Inflammatory macrophage treated with lipopolysaccharide for 1 hour (primary cell): Measurements from ENCODE around the gene GSG1.

Experiments
- DNase-seq, 2 donors: peaks; one replicate each; pipeline ENCODE4 v3.0.0-alpha.2; 2020 to 2022

GSG1 gene

DNA sequence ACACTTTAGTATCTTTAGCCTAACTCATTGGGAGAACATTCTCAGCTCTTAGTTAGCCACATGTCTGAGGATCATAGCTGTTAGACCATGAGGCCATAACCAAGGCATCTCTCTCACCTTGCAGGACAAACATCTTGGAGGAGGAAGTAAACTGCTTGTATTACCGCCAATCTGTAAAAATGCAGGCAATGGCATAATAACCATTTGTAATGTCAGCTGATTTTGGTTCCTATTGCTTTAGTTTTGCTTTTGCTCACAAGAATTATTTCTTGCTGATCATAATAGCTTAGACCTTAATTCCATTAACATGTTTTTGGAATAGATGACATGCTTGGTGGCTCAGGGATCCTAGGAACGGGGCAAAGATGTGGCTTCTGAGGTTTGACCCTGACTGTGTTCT, 16.4 kb upstream of the GSG1 start:
- DNase-seq = no peak

DNA sequence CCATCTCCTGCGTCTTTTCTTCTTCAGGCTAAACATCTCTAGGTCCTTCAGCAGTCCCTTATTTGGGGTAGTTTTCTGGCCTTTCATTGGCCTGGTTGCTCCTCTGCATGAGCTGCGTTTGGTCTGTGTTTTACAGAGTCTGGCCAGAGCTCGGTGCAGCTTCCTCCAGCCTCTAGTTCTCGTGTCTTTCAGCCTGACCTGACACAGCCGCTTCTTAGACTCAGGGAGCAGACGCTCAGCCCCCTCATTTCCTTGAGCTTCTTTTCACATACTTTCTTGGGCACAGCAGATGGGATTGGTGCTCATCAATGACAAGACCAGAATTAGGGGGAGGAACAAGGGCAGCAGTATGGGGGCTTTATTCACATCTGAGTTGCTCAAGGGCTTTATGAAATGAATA, 13.6 kb upstream of the GSG1 start:
- no peak for DNase-seq

DNA sequence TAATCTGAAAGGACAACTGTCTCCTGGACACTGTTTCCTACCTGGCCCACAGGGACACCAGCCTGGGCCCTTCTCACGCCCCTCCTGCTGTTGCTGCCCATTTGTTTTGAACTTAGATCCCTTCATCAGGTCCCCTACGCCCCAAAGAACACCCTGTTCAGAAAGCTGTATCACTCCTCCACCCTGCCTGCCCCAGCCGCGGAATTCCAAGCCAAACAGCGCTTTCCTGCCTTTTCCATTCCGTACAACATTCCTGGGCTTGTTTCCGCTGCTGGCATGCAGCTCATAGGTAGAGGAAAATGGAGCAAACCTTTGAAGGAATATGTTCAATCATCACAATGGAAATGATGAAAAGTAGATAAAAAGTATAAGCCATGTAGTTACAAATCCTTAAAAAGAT, 12.8 kb upstream of the GSG1 start:
- no peak for DNase-seq

DNA sequence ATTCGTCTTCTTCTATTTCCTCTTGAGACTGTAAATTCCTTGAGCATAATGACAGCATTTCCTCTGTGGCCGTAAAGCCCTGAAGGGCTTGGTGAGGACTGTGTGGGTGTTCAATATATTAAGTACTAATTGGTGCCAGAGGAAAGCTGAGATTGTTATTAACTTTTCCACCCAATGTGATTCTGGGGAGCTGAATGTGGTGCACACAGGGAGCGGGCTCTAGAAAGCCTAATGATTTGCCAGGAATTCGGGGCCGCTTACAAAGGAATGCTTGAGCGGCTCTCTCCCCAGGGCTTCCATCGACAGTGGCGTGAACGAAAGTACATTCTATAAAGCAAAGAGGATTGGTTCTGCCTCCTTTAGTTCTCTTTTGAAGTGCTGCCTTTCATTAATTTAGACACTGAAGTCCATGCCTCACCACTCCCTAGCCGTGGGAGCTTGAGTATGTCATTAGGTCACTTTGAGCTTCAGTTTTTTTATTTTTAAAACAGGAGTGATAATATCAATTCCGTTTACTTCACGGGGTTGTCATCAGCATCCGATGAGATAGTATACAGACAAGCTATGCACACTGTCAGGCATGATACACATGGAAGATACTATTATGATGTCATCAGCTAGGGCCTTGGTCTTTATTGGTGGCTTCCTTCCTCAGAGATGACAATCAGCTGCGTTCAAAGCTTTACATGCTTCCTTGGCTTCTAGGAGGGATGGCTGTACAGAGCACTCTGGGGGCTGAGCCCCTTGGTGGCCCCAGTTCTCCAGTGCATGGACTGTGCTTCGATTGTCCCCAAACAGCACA, 11.0 kb upstream of the GSG1 start:
- no peak for DNase-seq

DNA sequence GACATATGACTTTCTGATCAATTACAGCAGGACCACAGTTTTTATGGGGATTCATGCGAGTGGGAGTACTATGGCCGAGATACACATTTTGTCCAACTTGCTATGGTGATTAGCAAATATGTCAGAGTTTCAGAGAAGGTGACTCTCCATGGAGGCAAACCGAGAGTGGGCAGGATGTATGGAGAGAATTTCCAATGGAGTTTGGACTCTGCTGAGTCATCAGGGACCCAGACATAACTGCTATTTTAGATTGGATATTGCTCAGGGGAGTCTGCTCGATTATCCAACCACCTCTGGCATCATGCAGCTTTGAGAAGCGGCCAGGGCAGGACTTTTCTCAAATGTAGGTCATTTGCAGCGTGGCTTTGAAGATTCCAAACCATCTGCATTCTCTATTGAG, 9.5 kb upstream of the GSG1 start:
- no peak for DNase-seq

DNA sequence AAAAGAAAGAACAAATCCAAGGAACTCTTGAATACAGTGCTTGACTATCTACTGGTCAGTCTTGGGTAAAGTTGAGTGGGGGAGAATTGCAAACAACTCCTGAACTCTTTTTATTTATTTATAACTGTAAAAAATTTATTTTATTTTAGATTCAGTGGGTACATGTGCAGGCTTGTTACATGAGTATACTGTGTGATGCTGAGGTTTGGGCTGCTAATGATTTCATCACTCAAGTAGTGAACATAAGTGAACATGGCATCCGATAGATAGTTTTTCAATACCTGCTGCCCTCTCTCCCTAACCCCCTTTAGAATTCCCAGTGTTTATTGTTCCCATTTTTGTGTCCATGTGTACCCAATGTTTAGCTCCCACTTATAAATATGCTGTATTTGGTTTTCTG, 3.2 kb upstream of the GSG1 start:
- DNase-seq = no peak

DNA sequence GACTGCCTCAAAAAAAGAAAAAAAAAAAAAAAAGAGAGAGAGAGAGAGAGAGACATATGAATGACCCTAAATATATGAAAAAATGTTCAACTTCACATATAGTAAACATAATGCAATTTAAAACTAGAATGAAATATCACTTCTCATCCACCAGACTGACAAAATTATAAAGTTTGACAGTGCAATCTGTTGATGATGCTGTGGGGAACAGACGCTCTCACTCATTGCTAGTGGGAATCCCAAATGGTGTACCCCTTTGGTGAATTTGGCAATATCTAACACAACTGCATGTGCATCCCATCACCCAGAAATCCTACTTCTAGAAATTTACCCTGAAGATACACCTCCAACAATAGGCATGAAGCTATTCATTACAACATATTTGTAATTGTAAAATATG, 2.3 kb upstream of the GSG1 start:
- DNase-seq = no peak

DNA sequence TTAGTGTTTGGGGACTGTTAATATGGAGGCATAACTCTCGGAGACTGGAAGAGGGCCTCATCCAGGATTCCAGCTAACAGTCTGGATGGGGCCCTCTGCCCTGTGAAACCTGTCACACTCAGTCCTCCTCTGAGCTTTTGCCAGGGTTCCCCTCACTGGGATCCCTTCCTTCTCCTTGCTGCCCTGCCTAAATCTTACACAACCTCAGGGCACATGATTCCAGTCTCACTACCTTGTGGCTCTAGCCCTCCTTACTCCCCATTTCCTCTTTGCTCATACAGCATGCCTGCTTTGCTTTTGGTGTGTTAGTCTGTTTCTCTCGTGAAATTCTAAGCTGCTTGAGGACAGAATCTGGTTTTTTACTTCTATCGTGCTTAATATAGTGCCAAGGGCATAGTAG, 942 bp upstream of the GSG1 start:
- DNase-seq = peak; percentile 51 to 76

DNA sequence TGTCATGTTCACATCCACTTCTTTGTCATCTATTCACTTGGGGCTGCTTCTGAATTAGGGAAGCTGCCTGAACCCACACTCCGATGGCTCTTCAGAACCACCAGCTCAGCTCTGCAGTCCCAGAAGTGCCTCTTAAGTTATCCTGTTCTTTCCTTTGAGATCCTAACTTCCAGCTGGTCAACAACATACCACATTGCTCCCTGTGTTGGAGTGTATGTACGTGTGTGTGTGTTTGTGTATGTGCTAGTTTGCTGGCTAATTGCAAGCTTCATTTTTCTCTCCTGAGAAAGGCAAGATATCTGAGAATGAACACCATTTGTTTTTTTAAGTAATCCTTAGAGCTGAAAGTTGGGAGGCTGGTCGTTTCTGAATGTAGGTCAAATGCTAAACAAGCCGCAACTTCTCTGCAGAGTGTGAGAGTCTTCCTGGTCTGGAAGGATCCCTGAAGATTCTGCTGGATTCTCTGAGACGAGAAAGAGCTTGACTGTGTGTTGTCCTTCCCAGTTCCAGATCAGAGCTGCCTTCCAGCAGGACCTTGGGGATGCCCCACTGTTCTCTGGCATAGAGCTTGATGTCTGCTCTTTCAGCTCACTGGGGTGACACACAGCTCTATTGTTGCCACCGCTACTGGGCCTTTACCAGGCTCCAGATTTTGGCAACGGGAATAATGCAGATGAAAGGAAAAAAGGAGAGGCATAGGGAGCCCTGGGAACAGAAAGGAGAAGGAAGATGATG, 839 bp downstream of the GSG1 start:
- DNase-seq = peak; percentile 29 to 37

DNA sequence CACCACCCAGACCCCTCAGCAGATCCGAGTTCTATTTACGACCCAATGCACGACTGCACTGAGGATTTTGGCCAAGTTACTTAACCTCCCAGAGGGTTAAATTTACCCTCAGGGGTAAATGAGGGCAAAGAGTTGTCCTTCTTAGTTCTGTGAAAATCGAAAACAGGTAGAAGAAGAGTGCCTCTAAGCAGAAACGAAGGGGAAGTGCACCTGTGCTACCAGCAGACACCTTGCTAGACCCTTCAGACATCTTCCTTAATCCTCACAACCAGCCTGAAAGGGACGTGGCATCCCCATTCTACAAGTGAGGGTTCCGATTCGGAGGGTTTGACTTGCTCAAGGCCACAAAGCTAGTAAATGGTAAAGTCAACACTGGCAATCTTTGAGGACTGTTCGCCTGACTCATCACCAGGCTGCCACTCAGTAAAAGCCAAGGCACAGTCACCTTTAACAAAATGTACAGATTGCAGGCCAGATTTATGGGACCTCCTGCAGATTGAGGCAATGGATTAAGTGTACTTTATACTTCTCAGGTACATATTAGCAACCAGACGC, 1.6 kb downstream of the GSG1 start:
- DNase-seq = peak in 1 of 2 donors; percentile 24

DNA sequence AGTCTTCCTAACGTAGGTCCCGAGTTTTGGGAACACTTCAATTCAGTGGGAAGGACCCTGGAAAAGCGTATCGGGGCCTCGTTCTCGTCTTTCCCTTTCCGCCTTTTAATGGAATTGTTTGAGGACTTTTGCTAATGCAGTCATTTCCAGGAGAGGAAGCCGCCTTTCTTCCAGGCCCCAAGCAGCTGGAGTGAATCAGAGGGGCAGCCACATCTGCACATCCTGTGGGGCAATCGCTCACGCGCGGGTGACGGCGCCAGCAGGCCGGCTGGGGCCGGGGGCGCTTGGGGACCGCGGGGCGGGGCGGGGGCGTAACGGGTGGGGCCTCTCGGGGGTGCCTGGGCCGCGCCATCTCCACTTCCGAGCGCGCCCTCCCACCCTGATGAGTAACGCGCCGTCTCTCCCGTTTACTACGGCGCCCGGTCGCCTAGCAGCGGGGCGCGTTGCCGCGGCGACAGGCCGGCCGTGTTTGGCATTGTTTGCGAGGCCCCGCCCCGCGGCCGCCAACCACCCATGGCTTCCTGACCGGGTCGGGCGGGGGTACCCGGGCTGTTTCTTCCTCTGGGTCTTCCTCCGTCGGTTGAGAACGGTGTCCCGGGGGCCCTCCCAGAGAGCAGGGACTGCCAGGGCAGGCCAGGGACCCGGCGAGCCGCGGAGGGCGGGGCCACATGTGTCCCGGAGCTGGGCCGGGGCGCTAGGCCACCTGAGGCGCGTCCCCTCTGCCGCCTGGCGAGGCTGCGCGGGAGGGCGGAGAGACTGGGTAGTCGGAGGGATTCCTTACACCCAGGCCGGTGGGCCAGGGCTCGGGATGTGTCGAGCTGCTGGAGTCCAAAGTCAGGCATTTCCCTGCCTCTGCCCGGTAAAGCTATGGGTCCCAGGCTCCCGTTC, 2.3 kb downstream of the GSG1 start:
- DNase-seq = peak; percentile 94 to 95

DNA sequence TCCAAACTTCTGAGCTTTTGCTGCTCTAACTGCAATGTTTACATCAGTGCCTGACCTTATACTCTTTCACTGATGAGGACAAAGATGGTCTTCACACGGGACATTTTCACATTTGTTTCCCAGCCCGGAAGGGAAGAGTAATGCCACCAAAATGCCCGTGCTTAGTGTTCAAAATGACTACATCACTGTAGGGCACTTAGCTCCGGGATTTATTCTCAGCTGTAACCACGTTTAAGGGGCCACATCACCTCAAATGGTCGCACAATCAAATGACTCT, 2.9 kb downstream of the GSG1 start:
- no peak for DNase-seq

DNA sequence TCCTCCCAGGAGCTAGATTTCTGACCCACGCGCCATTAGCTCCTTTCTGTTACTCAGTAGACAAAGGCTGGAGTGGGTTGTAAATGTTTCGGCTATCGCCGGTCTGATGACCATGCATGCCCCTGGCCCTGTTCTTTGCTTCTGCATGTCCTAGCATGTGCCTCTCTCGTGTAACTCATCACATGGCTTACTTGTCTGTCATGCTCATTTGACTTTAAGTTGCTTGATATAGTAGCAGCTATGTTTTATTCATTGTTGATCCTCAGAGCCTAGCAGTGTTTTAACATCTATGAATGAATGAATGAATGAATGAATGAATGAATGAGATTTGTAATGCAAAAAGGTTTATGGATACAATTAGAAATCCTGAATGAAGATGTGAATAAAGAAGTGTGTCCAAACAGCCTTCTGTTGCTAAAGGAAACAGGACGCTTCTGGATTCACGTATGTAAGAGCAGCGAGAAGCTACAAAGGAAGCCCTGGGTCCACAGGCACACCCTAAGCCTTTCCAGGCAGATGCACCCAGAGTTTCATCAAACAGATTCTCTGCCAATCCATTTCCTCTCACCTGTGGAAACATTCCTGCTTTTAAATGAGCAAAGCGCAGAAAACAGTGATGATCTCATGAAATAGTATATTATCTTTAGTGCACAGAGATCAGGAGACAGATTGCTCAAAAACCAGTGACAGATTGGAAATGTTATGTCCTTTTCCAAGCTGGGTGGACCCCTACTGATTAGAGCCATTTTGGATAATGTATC, 3.4 kb downstream of the GSG1 start:
- peak in 1 of 2 donors; percentile 28 for DNase-seq

DNA sequence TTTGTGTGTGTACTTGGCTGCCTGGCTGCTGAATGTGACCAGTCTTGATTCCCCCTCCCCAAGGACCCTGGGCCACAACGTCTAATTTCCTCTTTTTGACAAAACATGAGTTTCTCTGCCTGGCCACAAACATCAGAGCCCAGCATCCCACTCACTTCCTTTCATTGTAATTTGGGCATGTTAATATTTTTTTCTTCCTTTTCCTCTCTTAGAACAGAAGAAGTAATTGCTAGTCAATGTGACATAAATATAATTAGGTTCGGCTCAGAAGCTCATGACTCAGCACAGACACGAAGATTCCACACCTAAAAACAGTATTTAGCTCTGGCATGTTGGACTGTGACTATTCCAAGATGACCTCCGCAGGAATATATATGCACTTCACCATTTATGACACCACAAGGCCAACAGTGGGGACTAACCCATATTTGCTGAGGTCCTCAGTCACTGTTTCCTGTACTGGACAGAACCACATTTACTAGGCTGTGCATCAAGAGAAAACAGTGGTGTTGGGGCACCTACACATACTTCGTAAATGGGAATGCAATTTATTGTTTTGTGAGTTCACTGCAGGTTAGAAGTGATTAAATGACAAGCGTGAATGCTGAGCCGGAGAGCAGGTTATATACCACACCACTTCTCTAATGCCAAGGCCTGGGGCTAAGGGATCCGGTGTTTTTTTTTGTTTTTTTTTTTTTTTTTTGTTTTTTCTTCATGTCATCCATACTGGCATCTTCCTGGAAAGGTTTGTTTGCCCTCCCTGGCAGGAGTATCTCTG, 4.2 kb downstream of the GSG1 start:
- DNase-seq = peak; percentile 78 to 83

DNA sequence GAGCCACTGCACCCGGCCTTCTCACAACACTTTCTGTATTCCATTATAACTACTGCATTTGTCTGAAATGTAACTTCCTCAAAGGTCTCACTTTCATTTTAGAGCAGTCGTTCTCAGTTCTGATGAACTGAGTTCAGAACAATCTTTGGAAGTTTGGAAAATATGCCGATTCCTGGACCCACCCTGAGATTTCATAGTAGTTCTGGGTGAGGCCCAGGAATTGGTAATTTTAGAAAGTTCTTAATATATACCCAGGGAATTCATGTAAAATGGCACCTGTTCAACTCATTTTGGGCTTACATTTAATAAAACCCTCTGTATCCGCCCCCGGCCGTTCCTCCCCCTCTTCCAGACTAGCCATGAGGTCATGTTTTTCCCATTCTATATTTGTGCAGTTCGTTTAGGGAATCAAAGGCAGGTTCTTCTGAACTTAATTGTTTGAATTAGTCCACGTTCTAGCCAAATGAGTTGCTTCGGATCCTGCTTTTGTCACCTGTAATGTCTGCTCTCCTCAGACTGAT, 5.9 kb downstream of the GSG1 start:
- DNase-seq = peak; percentile 60 to 67

DNA sequence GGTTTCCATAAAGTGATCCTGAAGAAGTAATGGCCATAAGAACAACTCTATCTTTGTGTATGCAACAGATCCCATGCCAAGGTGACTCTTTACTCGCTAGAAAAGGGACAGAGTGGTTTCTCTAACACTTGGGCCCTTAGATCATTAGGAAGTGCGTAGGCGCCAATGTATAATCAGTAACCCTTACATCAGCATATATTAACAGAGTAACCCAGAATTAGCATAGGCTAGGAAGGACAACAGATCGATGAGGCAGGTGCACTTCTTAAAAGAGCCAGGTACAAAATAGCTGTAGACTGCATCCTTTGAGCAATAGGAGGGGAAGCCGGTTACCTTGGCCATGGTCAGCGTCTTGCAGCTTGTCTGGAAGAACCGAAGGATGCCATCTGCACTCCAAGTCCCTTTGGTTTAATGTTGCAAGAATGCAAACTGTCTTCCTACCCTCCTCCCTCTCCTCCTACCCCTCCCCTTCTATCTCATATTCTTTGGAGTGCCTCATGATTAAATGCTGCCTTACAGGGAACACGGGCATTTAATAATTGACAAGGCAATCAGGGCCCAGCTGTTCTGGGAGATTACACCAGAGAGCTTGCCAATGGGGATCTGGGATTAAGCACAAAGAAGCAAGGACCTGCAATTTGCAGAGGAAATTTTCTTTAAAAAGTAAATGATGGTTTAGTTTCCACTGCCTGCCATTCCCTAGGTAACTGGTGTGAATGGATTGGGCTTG, 8.0 kb downstream of the GSG1 start:
- no peak for DNase-seq

DNA sequence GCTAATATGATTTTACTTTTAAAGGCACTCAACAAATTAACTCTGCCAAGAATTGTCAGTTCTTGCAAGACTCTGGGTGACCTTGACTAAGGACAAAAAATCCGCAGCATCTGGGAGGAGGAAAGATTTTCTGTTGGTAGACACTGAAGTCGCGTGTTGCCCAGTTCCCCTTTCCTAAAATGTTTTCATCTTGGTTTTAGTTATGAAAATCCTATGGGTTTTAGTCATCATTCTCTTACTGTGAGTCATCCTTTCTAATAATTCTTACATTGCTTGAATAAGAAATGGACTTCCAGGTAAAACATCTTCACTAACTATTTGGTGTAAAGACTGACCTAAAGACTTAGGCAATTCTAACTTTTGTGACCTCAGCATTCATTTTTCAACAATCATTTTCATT, 9.1 kb downstream of the GSG1 start:
- peak; percentile 85 to 91 for DNase-seq

DNA sequence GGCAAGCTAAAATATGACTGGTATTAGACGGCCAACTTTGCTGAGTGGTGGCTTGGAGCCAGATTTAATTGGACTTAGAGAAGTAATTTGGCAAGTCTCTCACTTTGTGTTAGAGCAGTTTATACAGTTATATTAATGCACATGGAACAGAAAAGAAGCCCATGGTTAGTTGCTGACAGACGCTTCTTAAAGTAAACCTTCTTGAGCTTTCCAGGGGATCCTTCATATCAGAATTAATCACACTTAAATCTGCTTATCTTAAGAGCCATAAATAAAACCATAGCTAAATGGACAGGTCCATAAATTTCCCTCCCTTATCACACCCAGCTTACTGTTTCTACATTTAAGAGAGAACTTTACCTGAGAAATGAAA, 9.6 kb downstream of the GSG1 start:
- DNase-seq = no peak

DNA sequence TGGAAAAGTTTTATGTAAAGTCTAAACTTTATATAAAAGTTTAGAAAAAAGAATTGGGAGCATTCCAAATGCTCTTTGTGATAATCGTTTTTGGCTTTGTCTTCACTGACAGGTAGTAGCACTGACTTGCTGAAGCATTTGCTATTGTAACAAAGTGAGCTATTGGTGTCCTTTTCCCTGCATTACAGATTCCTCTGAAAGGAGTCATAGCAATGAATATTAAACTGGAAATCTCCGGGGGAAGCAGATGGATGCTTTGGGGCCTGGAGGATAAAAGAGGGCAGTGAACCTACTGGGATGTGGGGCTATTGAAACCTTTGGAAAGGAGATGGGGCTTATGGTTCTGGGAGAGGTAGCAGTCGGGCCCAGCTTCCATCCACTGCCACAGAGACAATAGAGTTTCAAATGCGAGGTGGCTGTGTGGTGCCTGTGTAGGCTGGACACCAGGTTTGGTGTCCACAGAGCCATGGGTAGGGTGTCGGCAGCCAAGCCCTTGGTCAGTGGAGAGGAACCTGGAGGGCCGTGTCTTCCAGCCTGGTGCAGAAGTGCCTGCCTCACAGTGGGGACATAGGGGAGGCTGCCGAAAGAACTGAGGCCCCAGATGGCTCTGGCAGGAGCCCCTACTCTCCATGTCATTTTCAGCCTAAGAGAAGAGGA, 10.1 kb downstream of the GSG1 start:
- no peak for DNase-seq

DNA sequence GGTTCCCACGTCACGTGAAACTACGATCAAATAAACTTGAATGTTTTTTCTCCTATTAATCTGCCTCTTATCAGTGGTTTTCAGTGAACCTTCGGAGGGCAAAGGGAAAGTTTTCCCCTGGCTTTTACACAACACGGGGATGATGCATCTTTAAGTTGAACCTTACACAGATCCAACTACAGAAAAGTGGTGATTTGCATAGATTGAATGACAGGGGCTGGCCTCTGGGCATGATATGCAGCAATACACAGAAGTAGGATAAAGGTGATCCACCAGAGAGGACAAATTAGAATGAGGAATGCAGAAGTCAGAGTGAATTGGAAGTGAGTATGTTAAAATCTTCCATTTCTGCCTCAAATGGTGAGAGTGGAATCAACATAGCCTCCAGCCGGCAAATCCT, 11.6 kb downstream of the GSG1 start:
- peak; percentile 50 to 69 for DNase-seq
